ENCODE data around the gene ELOVL3.
"Not testable (repeated sequence)": the region's sequence is repeated elsewhere in the genome, so short reads cannot be mapped to it uniquely, and the experiment has no call there.

ELOVL3 gene
- 0 to 0.35 (median 0) reads per million in 3 donors for total RNA-seq

- peak; percentile 74 to 82 (median 78) for DNase-seq
- Histone ChIP-seq H3K9me3 (ENCODE audit: control insufficient read depth, low read length) (no peaks in the 10 kb centered on the region), H3K27me3 (replicated peaks; ENCODE audit: control insufficient read depth, insufficient read depth, low read length, poor library complexity, severe bottlenecking) (peaks cover 16% of the 10 kb centered on the region), H3K27ac (ENCODE audit: insufficient read depth, low read length, poor library complexity, severe bottlenecking) (no peak within 1 kb of the TSS), H3K4me1 (ENCODE audit: control insufficient read depth, insufficient read depth, low read length, poor library complexity, severe bottlenecking) (peaks cover 17% of the 10 kb centered on the region), H3K4me3 (ENCODE audit: insufficient read depth, low read depth, low read length, poor library complexity, severe bottlenecking) (no peak within 1 kb of the TSS), H3K36me3 (ENCODE audit: control insufficient read depth, insufficient read depth, low read length) (no peaks in the 10 kb centered on the region)
Measured at GRCh38 chr10:102225646-102226541, at the start of gene ELOVL3. TSS of gene ELOVL3 (plus strand) at chr10:102226299. CDS start at chr10:102226549, 250 bp downstream.

GRCh38 chr10:102184606-102185005 lies 41.5 kb upstream of the ELOVL3 start:
- Histone ChIP-seq H3K27ac (ENCODE audit: insufficient read depth, low read length, poor library complexity, severe bottlenecking) (no peak overlapping the region), H3K9me3 (ENCODE audit: control insufficient read depth, low read length) (no peaks in the 10 kb centered on the region), H3K4me1 (ENCODE audit: control insufficient read depth, insufficient read depth, low read length, poor library complexity, severe bottlenecking) (peaks cover 10% of the 10 kb centered on the region), H3K36me3 (ENCODE audit: control insufficient read depth, insufficient read depth, low read length) (no peaks in the 10 kb centered on the region), H3K4me3 (ENCODE audit: insufficient read depth, low read depth, low read length, poor library complexity, severe bottlenecking) (no peak overlapping the region), H3K27me3 (replicated peaks; ENCODE audit: control insufficient read depth, insufficient read depth, low read length, poor library complexity, severe bottlenecking) (no peaks in the 10 kb centered on the region)
- DNase-seq, result no peak

GRCh38 chr10:102185272-102185671 lies 40.8 kb upstream of the ELOVL3 start:
- no peak for DNase-seq
- Histone ChIP-seq H3K27ac (ENCODE audit: insufficient read depth, low read length, poor library complexity, severe bottlenecking) (no peak overlapping the region), H3K4me1 (ENCODE audit: control insufficient read depth, insufficient read depth, low read length, poor library complexity, severe bottlenecking) (peaks cover 10% of the 10 kb centered on the region), H3K4me3 (ENCODE audit: insufficient read depth, low read depth, low read length, poor library complexity, severe bottlenecking) (no peak overlapping the region), H3K9me3 (ENCODE audit: control insufficient read depth, low read length) (no peaks in the 10 kb centered on the region), H3K27me3 (replicated peaks; ENCODE audit: control insufficient read depth, insufficient read depth, low read length, poor library complexity, severe bottlenecking) (no peaks in the 10 kb centered on the region), H3K36me3 (ENCODE audit: control insufficient read depth, insufficient read depth, low read length) (no peaks in the 10 kb centered on the region)

GRCh38 chr10:102185811-102186527 lies 40.1 kb upstream of the ELOVL3 start:
- DNase-seq, result no peak
- H3K36me3 ChIP-seq (ENCODE audit: control insufficient read depth, insufficient read depth, low read length), result no peaks in the 10 kb centered on the region
- no peaks in the 10 kb centered on the region for H3K9me3 ChIP-seq (ENCODE audit: control insufficient read depth, low read length)
- H3K4me3 ChIP-seq (ENCODE audit: insufficient read depth, low read depth, low read length, poor library complexity, severe bottlenecking), result no peak overlapping the region
- H3K27ac ChIP-seq (ENCODE audit: insufficient read depth, low read length, poor library complexity, severe bottlenecking), result no peak overlapping the region
- H3K27me3 ChIP-seq (replicated peaks; ENCODE audit: control insufficient read depth, insufficient read depth, low read length, poor library complexity, severe bottlenecking), result no peaks in the 10 kb centered on the region
- H3K4me1 ChIP-seq (ENCODE audit: control insufficient read depth, insufficient read depth, low read length, poor library complexity, severe bottlenecking), result peaks cover 10% of the 10 kb centered on the region

GRCh38 chr10:102188298-102188940 lies 37.7 kb upstream of the ELOVL3 start:
- no peak overlapping the region for H3K4me3 ChIP-seq (ENCODE audit: insufficient read depth, low read depth, low read length, poor library complexity, severe bottlenecking)
- no peak for DNase-seq
- H3K9me3 ChIP-seq (ENCODE audit: control insufficient read depth, low read length), result no peaks in the 10 kb centered on the region
- H3K27ac ChIP-seq (ENCODE audit: insufficient read depth, low read length, poor library complexity, severe bottlenecking), result no peak overlapping the region
- peaks cover 10% of the 10 kb centered on the region for H3K4me1 ChIP-seq (ENCODE audit: control insufficient read depth, insufficient read depth, low read length, poor library complexity, severe bottlenecking)
- H3K36me3 ChIP-seq (ENCODE audit: control insufficient read depth, insufficient read depth, low read length), result no peaks in the 10 kb centered on the region
- no peaks in the 10 kb centered on the region for H3K27me3 ChIP-seq (replicated peaks; ENCODE audit: control insufficient read depth, insufficient read depth, low read length, poor library complexity, severe bottlenecking)

GRCh38 chr10:102188941-102189898 lies 36.9 kb upstream of the ELOVL3 start:
- H3K4me3 ChIP-seq (ENCODE audit: insufficient read depth, low read depth, low read length, poor library complexity, severe bottlenecking); H3K27me3 ChIP-seq (replicated peaks; ENCODE audit: control insufficient read depth, insufficient read depth, low read length, poor library complexity, severe bottlenecking); H3K9me3 ChIP-seq (ENCODE audit: control insufficient read depth, low read length); H3K36me3 ChIP-seq (ENCODE audit: control insufficient read depth, insufficient read depth, low read length); H3K4me1 ChIP-seq (ENCODE audit: control insufficient read depth, insufficient read depth, low read length, poor library complexity, severe bottlenecking): not testable (repeated sequence)
- H3K27ac ChIP-seq (ENCODE audit: insufficient read depth, low read length, poor library complexity, severe bottlenecking), result peak overlapping the region; percentile 28
- DNase-seq, result peak in 1 of 3 donors; percentile 5

GRCh38 chr10:102191956-102192355 lies 34.1 kb upstream of the ELOVL3 start:
- no peak for DNase-seq
- H3K9me3 ChIP-seq (ENCODE audit: control insufficient read depth, low read length), result no peaks in the 10 kb centered on the region
- no peak overlapping the region for H3K27ac ChIP-seq (ENCODE audit: insufficient read depth, low read length, poor library complexity, severe bottlenecking)
- H3K36me3 ChIP-seq (ENCODE audit: control insufficient read depth, insufficient read depth, low read length), result no peaks in the 10 kb centered on the region
- no peak overlapping the region for H3K4me3 ChIP-seq (ENCODE audit: insufficient read depth, low read depth, low read length, poor library complexity, severe bottlenecking)
- peaks cover 10% of the 10 kb centered on the region for H3K4me1 ChIP-seq (ENCODE audit: control insufficient read depth, insufficient read depth, low read length, poor library complexity, severe bottlenecking)
- no peaks in the 10 kb centered on the region for H3K27me3 ChIP-seq (replicated peaks; ENCODE audit: control insufficient read depth, insufficient read depth, low read length, poor library complexity, severe bottlenecking)

GRCh38 chr10:102195296-102195870 lies 30.7 kb upstream of the ELOVL3 start:
- no peaks in the 10 kb centered on the region for H3K4me1 ChIP-seq (ENCODE audit: control insufficient read depth, insufficient read depth, low read length, poor library complexity, severe bottlenecking)
- no peaks in the 10 kb centered on the region for H3K9me3 ChIP-seq (ENCODE audit: control insufficient read depth, low read length)
- no peaks in the 10 kb centered on the region for H3K27me3 ChIP-seq (replicated peaks; ENCODE audit: control insufficient read depth, insufficient read depth, low read length, poor library complexity, severe bottlenecking)
- no peak overlapping the region for H3K27ac ChIP-seq (ENCODE audit: insufficient read depth, low read length, poor library complexity, severe bottlenecking)
- H3K36me3 ChIP-seq (ENCODE audit: control insufficient read depth, insufficient read depth, low read length), result no peaks in the 10 kb centered on the region
- no peak for DNase-seq
- H3K4me3 ChIP-seq (ENCODE audit: insufficient read depth, low read depth, low read length, poor library complexity, severe bottlenecking), result no peak overlapping the region

- no peaks in the 10 kb centered on the region for H3K36me3 ChIP-seq (ENCODE audit: control insufficient read depth, insufficient read depth, low read length)
- H3K9me3 ChIP-seq (ENCODE audit: control insufficient read depth, low read length), result no peaks in the 10 kb centered on the region
- no peak for DNase-seq
- no peak overlapping the region for H3K4me3 ChIP-seq (ENCODE audit: insufficient read depth, low read depth, low read length, poor library complexity, severe bottlenecking)
- no peaks in the 10 kb centered on the region for H3K4me1 ChIP-seq (ENCODE audit: control insufficient read depth, insufficient read depth, low read length, poor library complexity, severe bottlenecking)
- H3K27me3 ChIP-seq (replicated peaks; ENCODE audit: control insufficient read depth, insufficient read depth, low read length, poor library complexity, severe bottlenecking), result no peaks in the 10 kb centered on the region
- H3K27ac ChIP-seq (ENCODE audit: insufficient read depth, low read length, poor library complexity, severe bottlenecking), result no peak overlapping the region
Measured at GRCh38 chr10:102196893-102197292, 29.2 kb upstream of the ELOVL3 start.
